CD4-positive, alpha-beta T cell (primary cell): Measurements from ENCODE around the gene BMF. TPM values are rescaled to one million over a fixed set of nuclear protein-coding genes. Genes with fewer than 3 reads are reported as not detected.
"Not testable (repeated sequence)": the region's sequence is repeated elsewhere in the genome, so short reads cannot be mapped to it uniquely, and the experiment has no call there.

Source experiments
- ATAC-seq: fragments of 200-7000 bp; cut with Tn5 transposase; one replicate; pipeline ENCODE4 v1.10.0; 2022; ENCODE audit warnings: mild to moderate bottlenecking; ENCODE audit not compliant: poor library complexity
- CTCF ChIA-PET: fragments of 350-600 bp; sonication (Branson Sonifier 250); formaldehyde crosslinking; loops from one replicate; lab custom pipeline; 2021; ENCODE audit warnings: antibody characterized with exemption, inconsistent platforms; lab: Charles Lee
- POLR2A ChIA-PET: fragments of 350-600 bp; sonication (Branson Sonifier 250); formaldehyde crosslinking; loops from one replicate; lab custom pipeline; 2021; ENCODE audit warnings: antibody characterized with exemption, inconsistent platforms; lab: Charles Lee
- DNase-seq, 14 experiments: peaks; one replicate each; pipeline ENCODE4 v3.0.0-alpha.2; 2013 to 2020; ENCODE audit warnings: mixed read lengths in 2 of 14
- H3K27ac ChIP-seq, 2 donors: one replicate each; pipeline versions ENCODE4 v1.5.1 to v1.7.0; 2013; ENCODE audit warnings: low read length in 2 of 2, low read depth in 1 of 2, mild to moderate bottlenecking in 1 of 2
- H3K27me3 ChIP-seq, 2 experiments: 1 replicate in 1 of 2; 2 replicates in 1 of 2; pipeline versions ENCODE4 v1.6.1 to v1.7.0; 2013; ENCODE audit warnings: low read length in 2 of 2, control low read depth in 1 of 2, mild to moderate bottlenecking in 1 of 2, moderate library complexity in 1 of 2; ENCODE audit not compliant: insufficient read depth in 2 of 2, control insufficient read depth in 1 of 2
- H3K36me3 ChIP-seq: one replicate; pipeline ENCODE4 v1.6.1; 2013; ENCODE audit warnings: low read length, control low read depth; ENCODE audit not compliant: insufficient read depth
- H3K4me1 ChIP-seq: one replicate; pipeline ENCODE4 v1.6.1; 2013; ENCODE audit warnings: low read length, control low read depth; ENCODE audit not compliant: insufficient read depth
- H3K4me3 ChIP-seq: one replicate; pipeline ENCODE4 v1.5.1; 2013; ENCODE audit warnings: mild to moderate bottlenecking, low read length, moderate library complexity
- H3K9me3 ChIP-seq, 2 experiments: 1 replicate in 1 of 2; 2 replicates in 1 of 2; pipeline versions ENCODE4 v1.6.1 to v1.7.0; 2013; ENCODE audit warnings: low read length in 2 of 2, mild to moderate bottlenecking in 2 of 2, control low read depth in 1 of 2, moderate library complexity in 1 of 2; ENCODE audit not compliant: control insufficient read depth in 1 of 2, insufficient read depth in 1 of 2
- H3K27ac Mint-ChIP-seq: one replicate; pipeline ENCODE4 v1.8.0; 2020; ENCODE audit warnings: mixed read lengths
- H3K27me3 Mint-ChIP-seq: one replicate; pipeline ENCODE4 v1.8.0; 2021; ENCODE audit warnings: mixed read lengths
- H3K36me3 Mint-ChIP-seq: one replicate; pipeline ENCODE4 v1.8.0; 2021; ENCODE audit warnings: low read depth, mixed read lengths
- H3K4me1 Mint-ChIP-seq: one replicate; pipeline ENCODE4 v1.8.0; 2021; ENCODE audit warnings: low read depth, mixed read lengths
- H3K4me3 Mint-ChIP-seq: one replicate; pipeline ENCODE4 v1.8.0; 2020; ENCODE audit warnings: mild to moderate bottlenecking, mixed read lengths
- H3K9me3 Mint-ChIP-seq: one replicate; pipeline ENCODE4 v1.8.0; 2020; ENCODE audit warnings: mixed read lengths
- CTCF ChIP-seq: fragments of 200-600 bp; IDR thresholded peaks from one replicate; pipeline ENCODE4 v1.8.0; 2022; ENCODE audit warnings: antibody characterized with exemption, mild to moderate bottlenecking
- intact Hi-C, 2 experiments: fragments of 100-400 bp; cut with DNase I in 1 of 2; cut with micrococcal nuclease in 1 of 2; formaldehyde crosslinking; loops; one replicate each; pipeline versions ENCODE4 v1.15.1 to v1.9.0; 2023 to 2025; cut with DNase I, micrococcal nuclease
- total RNA-seq, 174 experiments: library from RNA in 2 of 174; stranded (reverse) in 2 of 174; gene quantifications; one replicate each; pipeline ENCODE4 v1.2.3 and lab custom pipeline; 2021 to 2026

The BMF gene
- total RNA-seq, 2 experiments from 2014 or later, result 13.5 to 13.9 TPM

- H3K9me3 ChIP-seq, H3K4me1 Mint-ChIP-seq, intact Hi-C loops, H3K36me3 Mint-ChIP-seq, H3K36me3 ChIP-seq, H3K4me3 Mint-ChIP-seq, ATAC-seq, H3K27ac ChIP-seq, H3K9me3 Mint-ChIP-seq, H3K27me3 Mint-ChIP-seq, CTCF ChIA-PET, H3K27me3 ChIP-seq, POLR2A ChIA-PET, H3K4me3 ChIP-seq, H3K27ac Mint-ChIP-seq, H3K4me1 ChIP-seq, DNase-seq: not testable (repeated sequence)
Measured at GRCh38 chr15:40123863-40124262, 15.2 kb upstream of the BMF start.

- H3K9me3 Mint-ChIP-seq, H3K27ac Mint-ChIP-seq, H3K27me3 Mint-ChIP-seq, H3K4me1 Mint-ChIP-seq, H3K4me1 ChIP-seq, DNase-seq, H3K36me3 ChIP-seq, H3K27ac ChIP-seq, H3K36me3 Mint-ChIP-seq, H3K4me3 Mint-ChIP-seq, CTCF ChIA-PET, H3K27me3 ChIP-seq, intact Hi-C loops, H3K9me3 ChIP-seq, ATAC-seq, POLR2A ChIA-PET, H3K4me3 ChIP-seq: not testable (repeated sequence)
Measured at GRCh38 chr15:40122989-40123388, 14.3 kb upstream of the BMF start.

- Mint-ChIP-seq H3K27ac (no peak overlapping the region), H3K27me3 (no peaks in the 10 kb centered on the region)
- CTCF ChIA-PET, result interaction anchor here (0.9 kb wide), 1 partner anchor 22 kb away, joined by 3 read pairs; no protein-coding TSS in a partner anchor
Measured at GRCh38 chr15:40121911-40122638, 13.4 kb upstream of the BMF start.

GRCh38 chr15:40118473-40118872, 9.8 kb upstream of the BMF start:
- H3K36me3 Mint-ChIP-seq, result no peaks in the 10 kb centered on the region
- ATAC-seq (no peak), DNase-seq (no peak)
- H3K4me3 ChIP-seq, result no peak overlapping the region
- no peak for TF ChIP-seq CTCF
- intact Hi-C loops, result no loop called here
- no peaks in the 10 kb centered on the region for H3K9me3 ChIP-seq
- POLR2A ChIA-PET, result no interaction called here
- H3K4me3 Mint-ChIP-seq, result no peak overlapping the region
- H3K36me3 ChIP-seq, result no peaks in the 10 kb centered on the region
- H3K27me3 ChIP-seq, result no peaks in the 10 kb centered on the region
- CTCF ChIA-PET, result no interaction called here
- H3K4me1 ChIP-seq, result peaks cover 16% of the 10 kb centered on the region
- H3K4me1 Mint-ChIP-seq, result peaks cover 14% of the 10 kb centered on the region
- no peaks in the 10 kb centered on the region for H3K27me3 Mint-ChIP-seq
- H3K27ac Mint-ChIP-seq, result no peak overlapping the region
- no peak overlapping the region for H3K27ac ChIP-seq
- H3K9me3 Mint-ChIP-seq, result no peaks in the 10 kb centered on the region

More at GRCh38 chr15:40121911-40122638, 13.4 kb upstream of the BMF start:
- DNase-seq, result no peak
- no peaks in the 10 kb centered on the region for H3K36me3 ChIP-seq
- H3K9me3 ChIP-seq, result no peaks in the 10 kb centered on the region
- no peaks in the 10 kb centered on the region for H3K4me1 Mint-ChIP-seq
- H3K4me1 ChIP-seq, result no peaks in the 10 kb centered on the region
- ATAC-seq, result no peak
- no peak overlapping the region for H3K4me3 ChIP-seq
- H3K4me3 Mint-ChIP-seq, result no peak overlapping the region
- no peak for TF ChIP-seq CTCF
- POLR2A ChIA-PET, result no interaction called here
- no peak overlapping the region for H3K27ac ChIP-seq
- H3K9me3 Mint-ChIP-seq, result no peaks in the 10 kb centered on the region
- H3K36me3 Mint-ChIP-seq, result no peaks in the 10 kb centered on the region
- intact Hi-C loops, result no loop called here
- H3K27me3 ChIP-seq, result no peaks in the 10 kb centered on the region
